Measurements from ENCODE around the gene NFATC3. TPM values are rescaled to one million over a fixed set of nuclear protein-coding genes. Genes with fewer than 3 reads are reported as not detected.
"Not testable (repeated sequence)": the region's sequence is repeated elsewhere in the genome, so short reads cannot be mapped to it uniquely, and the experiment has no call there.

Gene NFATC3
- total RNA-seq, 1 donor from 2014 or later: 33.1 TPM

DNA sequence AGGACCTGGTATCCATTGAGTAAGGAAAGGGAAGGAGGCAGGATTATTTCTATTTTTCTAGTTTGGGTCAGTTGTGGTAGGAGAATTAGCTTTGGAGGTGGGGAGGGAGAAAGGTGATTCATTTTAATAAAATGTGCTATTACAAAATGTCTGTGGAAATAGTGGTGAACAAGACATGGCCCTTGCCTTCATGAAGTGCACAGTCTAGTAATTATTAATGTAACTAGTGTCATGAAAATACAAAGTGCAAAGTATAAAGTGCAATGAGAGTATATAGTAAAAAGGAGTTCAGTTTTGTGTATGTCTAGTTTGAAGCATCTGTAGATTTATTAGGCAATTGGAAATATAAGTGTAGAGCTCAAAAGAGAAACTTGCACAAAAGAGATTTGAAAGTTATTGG, 11.9 kb downstream of the NFATC3 start:
- Mint-ChIP-seq H3K4me1 (ENCODE audit: low read depth, unreplicated experiment) (peaks cover 7% of the 10 kb centered on the region), H3K27me3 (ENCODE audit: unreplicated experiment) (no peaks in the 10 kb centered on the region), H3K36me3 (ENCODE audit: unreplicated experiment) (no peaks in the 10 kb centered on the region), H3K4me3 (ENCODE audit: unreplicated experiment) (no peak overlapping the region), H3K27ac (ENCODE audit: unreplicated experiment) (no peak overlapping the region), H3K9me3 (ENCODE audit: unreplicated experiment) (peaks cover 3% of the 10 kb centered on the region)
- no peak for DNase-seq
- TF ChIP-seq CTCF (IDR thresholded peaks at IDR 0.05; ENCODE audit: partially characterized antibody, unreplicated experiment): no peak

DNA sequence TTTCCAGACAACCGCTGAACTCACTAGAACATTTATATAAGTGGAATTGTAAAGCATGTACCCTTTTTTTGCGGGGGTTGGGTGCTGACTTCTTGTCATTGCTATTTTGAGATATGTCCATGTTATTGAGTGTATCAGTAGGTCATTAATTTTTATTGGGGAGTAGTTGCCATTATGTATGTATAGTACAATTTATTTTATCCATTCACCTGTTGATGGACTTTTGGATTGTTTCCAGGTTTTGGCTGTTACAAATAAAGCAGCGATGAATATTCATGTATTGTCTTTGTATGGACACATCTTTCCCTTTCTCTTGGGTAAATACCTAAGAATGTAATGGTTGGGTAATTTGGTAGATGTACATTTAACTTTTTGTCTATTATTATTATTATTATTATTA, 12.7 kb downstream of the NFATC3 start:
- no peak overlapping the region for H3K4me3 Mint-ChIP-seq (ENCODE audit: unreplicated experiment)
- H3K27ac Mint-ChIP-seq (ENCODE audit: unreplicated experiment): no peak overlapping the region
- peaks cover 2% of the 10 kb centered on the region for H3K27me3 Mint-ChIP-seq (ENCODE audit: unreplicated experiment)
- H3K4me1 Mint-ChIP-seq (ENCODE audit: low read depth, unreplicated experiment): peaks cover 10% of the 10 kb centered on the region
- no peak for TF ChIP-seq CTCF (IDR thresholded peaks at IDR 0.05; ENCODE audit: partially characterized antibody, unreplicated experiment)
- DNase-seq: no peak
- peaks cover 5% of the 10 kb centered on the region for H3K36me3 Mint-ChIP-seq (ENCODE audit: unreplicated experiment)
- peaks cover 6% of the 10 kb centered on the region for H3K9me3 Mint-ChIP-seq (ENCODE audit: unreplicated experiment)

DNA sequence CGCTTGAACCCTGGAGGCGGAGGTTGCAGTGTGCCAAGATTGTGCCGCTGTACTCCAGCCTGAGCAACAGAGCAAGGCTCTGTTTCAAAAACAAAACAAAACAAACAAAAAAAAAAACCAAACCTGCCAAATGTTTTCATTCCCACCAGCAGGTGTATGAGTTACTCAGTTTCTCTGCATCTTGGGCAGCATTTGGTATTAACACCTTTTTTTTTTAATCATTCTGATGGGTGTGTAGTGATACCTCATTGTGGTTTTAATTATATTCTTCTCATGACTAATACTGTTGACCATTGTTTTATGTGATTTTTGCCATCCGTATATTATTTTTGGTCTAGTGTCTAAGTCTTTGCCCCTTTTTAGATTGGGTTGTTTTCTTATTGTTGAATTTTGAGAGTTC, 15.3 kb downstream of the NFATC3 start:
- Mint-ChIP-seq H3K4me1 (ENCODE audit: low read depth, unreplicated experiment) (peaks cover 3% of the 10 kb centered on the region), H3K27me3 (ENCODE audit: unreplicated experiment) (peaks cover 2% of the 10 kb centered on the region), H3K36me3 (ENCODE audit: unreplicated experiment) (peaks cover 8% of the 10 kb centered on the region), H3K4me3 (ENCODE audit: unreplicated experiment) (no peak overlapping the region), H3K27ac (ENCODE audit: unreplicated experiment) (no peak overlapping the region), H3K9me3 (ENCODE audit: unreplicated experiment) (peaks cover 6% of the 10 kb centered on the region)
- no peak for TF ChIP-seq CTCF (IDR thresholded peaks at IDR 0.05; ENCODE audit: partially characterized antibody, unreplicated experiment)
- DNase-seq: no peak

- peaks cover 5% of the 10 kb centered on the region for H3K27me3 Mint-ChIP-seq (ENCODE audit: unreplicated experiment)
- no peak overlapping the region for H3K27ac Mint-ChIP-seq (ENCODE audit: unreplicated experiment)
- no peak for TF ChIP-seq CTCF (IDR thresholded peaks at IDR 0.05; ENCODE audit: partially characterized antibody, unreplicated experiment)
- peaks cover 3% of the 10 kb centered on the region for H3K4me1 Mint-ChIP-seq (ENCODE audit: low read depth, unreplicated experiment)
- DNase-seq: no peak
- no peak overlapping the region for H3K4me3 Mint-ChIP-seq (ENCODE audit: unreplicated experiment)
- peaks cover 19% of the 10 kb centered on the region for H3K36me3 Mint-ChIP-seq (ENCODE audit: unreplicated experiment)
- H3K9me3 Mint-ChIP-seq (ENCODE audit: unreplicated experiment): peaks cover 15% of the 10 kb centered on the region
Measured at GRCh38 chr16:68105611-68106010, 20.4 kb downstream of the NFATC3 start.

- not testable (repeated sequence) for H3K4me1 Mint-ChIP-seq (ENCODE audit: low read depth, unreplicated experiment); DNase-seq; H3K27me3 Mint-ChIP-seq (ENCODE audit: unreplicated experiment); H3K4me3 Mint-ChIP-seq (ENCODE audit: unreplicated experiment); H3K27ac Mint-ChIP-seq (ENCODE audit: unreplicated experiment)
- Mint-ChIP-seq H3K9me3 (ENCODE audit: unreplicated experiment) (peaks cover 18% of the 10 kb centered on the region), H3K36me3 (ENCODE audit: unreplicated experiment) (peaks cover 31% of the 10 kb centered on the region)
Measured at GRCh38 chr16:68107230-68107928, 22.2 kb downstream of the NFATC3 start.

GRCh38 chr16:68109156-68109555, 24.0 kb downstream of the NFATC3 start:
- H3K4me3 Mint-ChIP-seq (ENCODE audit: unreplicated experiment): not testable (repeated sequence)

DNA sequence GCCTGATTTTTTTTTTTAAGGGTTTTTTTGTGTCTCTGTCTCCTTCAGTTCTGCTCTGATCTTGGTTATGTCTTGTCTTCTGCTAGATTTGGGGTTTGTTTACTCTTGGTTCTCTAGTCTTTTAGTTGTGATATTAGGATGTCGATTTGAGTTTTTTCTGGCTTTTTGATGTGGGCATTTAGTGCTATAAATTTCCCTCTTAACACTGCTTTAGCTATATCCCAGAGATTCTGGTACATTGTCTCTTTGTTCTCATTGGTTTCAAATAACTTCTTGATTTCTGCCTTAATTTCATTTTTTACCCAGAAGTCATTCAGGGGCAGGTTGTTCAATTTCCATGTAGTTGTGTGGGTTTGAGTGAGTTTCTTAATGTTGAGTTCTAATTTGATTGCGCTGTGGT, 25.4 kb downstream of the NFATC3 start:
- H3K4me1 Mint-ChIP-seq (ENCODE audit: low read depth, unreplicated experiment); DNase-seq: not testable (repeated sequence)

More at GRCh38 chr16:68109156-68109555, 24.0 kb downstream of the NFATC3 start:
- not testable (repeated sequence) for H3K27ac Mint-ChIP-seq (ENCODE audit: unreplicated experiment); H3K27me3 Mint-ChIP-seq (ENCODE audit: unreplicated experiment); DNase-seq; H3K4me1 Mint-ChIP-seq (ENCODE audit: low read depth, unreplicated experiment)
- H3K36me3 Mint-ChIP-seq (ENCODE audit: unreplicated experiment): peaks cover 35% of the 10 kb centered on the region
- H3K9me3 Mint-ChIP-seq (ENCODE audit: unreplicated experiment): peaks cover 20% of the 10 kb centered on the region

More for the DNA sequence above, 25.4 kb downstream of the NFATC3 start:
- H3K27ac Mint-ChIP-seq (ENCODE audit: unreplicated experiment); H3K27me3 Mint-ChIP-seq (ENCODE audit: unreplicated experiment); H3K4me3 Mint-ChIP-seq (ENCODE audit: unreplicated experiment): not testable (repeated sequence)
- H3K36me3 Mint-ChIP-seq (ENCODE audit: unreplicated experiment): peaks cover 31% of the 10 kb centered on the region
- peaks cover 20% of the 10 kb centered on the region for H3K9me3 Mint-ChIP-seq (ENCODE audit: unreplicated experiment)
